HepG2 (cell line): ENCODE results near the gene LZTS2. TPM values are rescaled to one million over a fixed set of nuclear protein-coding genes. Genes with fewer than 3 reads are reported as not detected.

Source experiments
- KIAA2018 ChIP-seq: sonication (generic); formaldehyde crosslinking; IDR thresholded peaks from 2 replicates; pipeline ENCODE4 v1.5.0; 2020; ENCODE audit warnings: mild to moderate bottlenecking, missing genetic modification reagents, borderline replicate concordance
- RFXAP ChIP-seq: sonication (generic); formaldehyde crosslinking; IDR thresholded peaks from 2 replicates; pipeline ENCODE4 v1.4.0; 2020; ENCODE audit warnings: missing genetic modification reagents, borderline replicate concordance
- SMC3 ChIP-seq: IDR thresholded peaks from 2 replicates; pipeline ENCODE4 v1.6.1; 2011; ENCODE audit warnings: low read length, improper control_type of control experiment
- TBX2 ChIP-seq: sonication (generic); formaldehyde crosslinking; IDR thresholded peaks from 2 replicates; pipeline ENCODE4 v1.5.0; 2020; ENCODE audit warnings: missing genetic modification reagents, mild to moderate bottlenecking, borderline replicate concordance
- TP53 ChIP-seq: sonication (generic); formaldehyde crosslinking; conservative IDR thresholded peaks from 2 replicates; pipeline ENCODE4 v1.4.0; 2020; ENCODE audit warnings: missing genetic modification reagents
- ZNF331 ChIP-seq: sonication (generic); formaldehyde crosslinking; IDR thresholded peaks from 2 replicates; pipeline ENCODE4 v1.4.0; 2020; ENCODE audit warnings: missing genetic modification reagents
- ZNF350 ChIP-seq: sonication (generic); formaldehyde crosslinking; IDR thresholded peaks from 2 replicates; pipeline ENCODE4 v1.4.0; 2020; ENCODE audit warnings: mild to moderate bottlenecking, low read depth, missing genetic modification reagents, borderline replicate concordance
- ZNF354B ChIP-seq: sonication (generic); formaldehyde crosslinking; IDR thresholded peaks from 2 replicates; pipeline ENCODE4 v1.8.0; 2022; ENCODE audit warnings: mild to moderate bottlenecking, missing genetic modification reagents
- ZNF746 ChIP-seq: sonication (generic); formaldehyde crosslinking; IDR thresholded peaks from 2 replicates; pipeline ENCODE4 v1.8.0; 2022; ENCODE audit warnings: mild to moderate bottlenecking, missing genetic modification reagents
- ZNF883 ChIP-seq: sonication (generic); formaldehyde crosslinking; IDR thresholded peaks from 2 replicates; pipeline ENCODE4 v1.5.1; 2020; ENCODE audit warnings: mild to moderate bottlenecking, missing genetic modification reagents; ENCODE audit errors: not compliant biosample characterization
- ZSCAN30 ChIP-seq: sonication (generic); formaldehyde crosslinking; IDR thresholded peaks from 2 replicates; pipeline ENCODE4 v1.5.0; 2020; ENCODE audit warnings: mild to moderate bottlenecking, missing genetic modification reagents
- ZSCAN5A ChIP-seq: sonication (generic); formaldehyde crosslinking; IDR thresholded peaks from 2 replicates; pipeline ENCODE4 v1.8.0; 2022; ENCODE audit warnings: mild to moderate bottlenecking, missing genetic modification reagents, borderline replicate concordance
- ZUFSP ChIP-seq: sonication (generic); formaldehyde crosslinking; IDR thresholded peaks from 2 replicates; pipeline ENCODE4 v1.9.0; 2021; ENCODE audit warnings: missing genetic modification reagents, mild to moderate bottlenecking, borderline replicate concordance
- ZXDC ChIP-seq: sonication (generic); formaldehyde crosslinking; IDR thresholded peaks from 2 replicates; pipeline ENCODE4 v1.5.0; 2020; ENCODE audit warnings: mild to moderate bottlenecking, missing genetic modification reagents
- polyA plus RNA-seq, 8 experiments: library from polyadenylated mRNA; depleted of rRNA in 3 of 8; stranded (reverse) in 7 of 8; unstranded in 1 of 8; fragments of >200 nt; fragmentation: Illumina TruSeq in 4 of 8; extraction: Trizol in 4 of 8; gene quantifications; 2 replicates each; pipeline versions ENCODE4 v1.2.1 to v1.2.3, GENCODE V29; 2011 to 2016; ENCODE audit warnings: low read depth in 4 of 8, missing spikeins in 1 of 8, mixed read lengths in 1 of 8; ENCODE audit not compliant: insufficient read depth in 1 of 8
- total RNA-seq, 5 experiments: library from RNA; depleted of rRNA; stranded (reverse); fragments of >200 nt; fragmentation: Illumina TruSeq; extraction: Trizol; gene quantifications; 2 replicates each; pipeline ENCODE4 v1.2.3, GENCODE V29; 2016; ENCODE audit warnings: low read depth in 1 of 5

The LZTS2 gene
- total and polyA plus RNA-seq, 2 of the 13 experiments (the other 11 are each of a cell fraction or from before 2014, with no cell fraction given), result 43.6 to 65.6 TPM

- TF ChIP-seq KIAA2018 (no peak), ZNF350 (0 out of 2 replicates have a peak, but pooled peaks have one; percentile 34), ZUFSP (no peak), ZNF883 (no peak), ZSCAN30 (CRISPR knock-in tag) (no peak), ZXDC (CRISPR knock-in tag) (no peak), SMC3 (no peak), ZNF746 (CRISPR knock-in tag) (peak; percentile 61), ZSCAN5A (CRISPR knock-in tag) (no peak), TBX2 (CRISPR knock-in tag) (peak; percentile 48; the same call in 1 of the 2 replicates), TP53 (no peak), RFXAP (no peak), ZNF331 (CRISPR knock-in tag) (0 out of 2 replicates have a peak, but pooled peaks have one; percentile 13), ZNF354B (CRISPR knock-in tag) (no peak)
Measured at GRCh38 chr10:100970076-100970913, 29.3 kb upstream of the LZTS2 start (continued).
